Non-pigmented ciliary epithelial cell (primary cell): ENCODE results near the gene SRRD.
"Not testable (repeated sequence)": the region's sequence is repeated elsewhere in the genome, so short reads cannot be mapped to it uniquely, and the experiment has no call there.

Experiments used
- DNase-seq: peaks from one replicate; pipeline ENCODE4 v3.0.0-alpha.2; 2010; ENCODE audit warnings: low read depth

Gene SRRD

DNA sequence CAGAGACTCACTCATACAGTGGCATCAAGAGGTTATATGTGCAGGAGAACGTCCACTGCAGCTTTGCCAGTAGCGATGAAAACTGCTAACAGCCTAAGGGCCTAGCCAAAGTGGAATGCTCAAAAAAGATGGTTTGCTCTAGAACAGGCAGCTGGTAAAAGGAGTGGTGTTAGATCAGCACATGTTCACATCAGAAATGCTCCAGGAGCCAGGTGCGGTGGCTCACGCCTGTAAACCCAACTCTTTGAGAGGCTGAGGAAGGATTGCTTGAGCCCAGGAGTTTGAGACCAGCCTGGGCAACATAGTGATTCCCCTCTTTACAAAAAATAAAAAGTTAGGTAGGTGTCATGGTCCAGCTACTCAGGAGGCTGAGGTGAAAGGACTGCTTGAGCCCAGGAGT is 38.9 kb downstream of the SRRD start:
- no peak for DNase-seq

DNA sequence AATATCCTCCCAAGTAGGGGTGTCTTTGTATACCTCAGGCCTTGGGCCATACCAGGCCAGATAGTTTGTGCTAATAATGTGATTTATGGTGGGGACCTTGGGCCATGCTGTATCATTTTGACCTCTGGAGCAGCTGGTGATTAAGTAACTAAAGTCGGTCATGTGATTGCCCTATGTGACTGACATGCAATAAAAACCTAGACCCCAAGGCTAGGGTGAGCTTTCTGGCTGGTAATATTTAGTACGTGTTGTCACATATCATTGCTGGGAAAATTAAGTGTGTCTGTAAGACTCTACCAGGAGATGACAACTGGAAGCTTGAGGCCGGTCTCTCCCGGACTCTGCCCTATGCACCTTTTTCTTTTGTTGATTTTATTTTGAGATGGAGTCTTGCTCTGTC is 41.2 kb downstream of the SRRD start:
- no peak for DNase-seq

DNA sequence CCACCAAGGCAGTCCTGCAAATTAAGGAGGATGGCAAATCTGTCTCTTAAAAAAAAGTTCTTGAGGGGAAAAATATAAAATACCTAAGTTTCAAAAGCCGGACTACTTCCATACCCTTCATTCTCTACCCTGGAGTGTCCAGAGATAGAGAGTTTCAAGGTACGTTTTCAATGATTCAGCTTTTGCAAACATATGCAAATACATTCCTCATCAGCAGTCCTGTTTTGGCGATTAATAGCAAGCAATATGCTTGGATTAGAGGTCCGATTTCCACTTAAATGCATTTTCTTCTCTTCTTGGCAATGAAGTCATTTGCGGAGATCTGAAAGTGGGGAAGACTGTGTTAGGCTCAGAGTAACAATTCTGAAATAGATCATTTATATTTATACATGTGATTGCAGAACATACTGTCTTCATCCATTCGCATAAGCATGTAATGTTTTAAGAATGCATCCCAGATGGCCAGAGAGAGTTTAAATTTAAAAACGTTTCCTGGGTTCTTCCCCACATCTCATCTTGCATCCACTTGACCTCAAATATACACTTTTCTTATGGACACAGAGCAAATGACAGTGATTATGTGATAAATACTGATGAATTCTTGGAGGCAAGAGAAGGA is 42.4 kb downstream of the SRRD start:
- DNase-seq = no peak

DNA sequence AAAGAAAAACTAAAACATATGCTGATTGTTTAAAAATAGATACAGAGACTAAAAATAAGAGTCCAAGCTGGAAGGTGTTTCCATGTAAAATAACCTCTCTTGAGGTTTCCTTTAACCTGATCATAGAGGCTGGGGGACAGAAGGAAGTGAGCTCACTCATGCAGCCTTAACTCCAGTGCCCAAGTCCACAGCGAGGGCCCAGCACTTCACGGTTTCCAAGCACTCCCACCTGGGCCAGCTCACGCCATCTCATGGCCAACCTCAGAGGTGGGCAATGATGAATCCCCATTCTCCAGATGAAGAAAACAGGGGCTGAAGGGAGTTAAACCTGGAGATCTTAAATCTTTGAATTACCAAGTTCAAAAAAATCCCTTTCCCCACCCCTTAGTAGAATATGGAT is 43.5 kb downstream of the SRRD start:
- no peak for DNase-seq

DNA sequence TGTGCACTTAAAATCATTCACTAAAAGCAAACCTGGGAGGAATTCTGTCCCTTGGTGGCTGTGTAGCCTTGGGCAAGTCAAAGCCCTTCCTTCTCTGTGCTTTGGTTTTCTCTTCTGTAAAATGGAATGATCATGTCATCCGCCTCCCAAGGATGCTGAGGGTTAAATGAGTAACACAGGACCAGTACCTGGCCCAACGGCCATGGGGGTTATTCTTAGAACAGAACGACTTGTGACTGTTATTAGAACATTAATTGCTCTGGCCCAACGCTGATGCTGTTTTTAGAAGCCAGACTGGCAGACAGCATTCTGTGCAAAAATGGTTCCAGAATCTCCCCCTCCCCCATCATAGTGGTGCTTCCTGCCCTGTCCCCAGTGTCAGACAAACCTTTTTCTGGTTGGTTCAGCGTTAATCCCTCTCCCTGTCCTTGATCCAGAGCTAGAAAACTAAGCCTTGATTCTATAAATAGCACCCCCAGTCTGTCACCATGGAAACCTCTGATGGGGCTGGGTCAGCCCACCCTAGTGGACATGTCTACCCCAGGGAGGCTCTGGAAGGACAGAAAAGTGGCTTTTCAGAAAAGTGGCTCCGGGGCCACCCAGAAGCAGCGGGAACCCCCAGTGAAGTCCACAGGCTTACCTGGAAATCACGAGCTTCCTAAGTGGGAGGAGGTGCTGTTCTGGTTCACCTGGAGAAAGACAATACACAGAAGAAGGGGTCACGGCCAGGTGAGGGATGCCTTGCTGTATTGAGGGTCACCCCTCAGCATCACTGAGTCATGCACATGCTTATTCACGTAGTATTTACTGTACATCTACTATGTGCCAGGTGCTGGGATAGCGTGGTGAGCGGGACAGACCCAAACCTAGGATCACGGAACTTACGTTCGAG is 44.1 kb downstream of the SRRD start:
- DNase-seq = no peak

DNA sequence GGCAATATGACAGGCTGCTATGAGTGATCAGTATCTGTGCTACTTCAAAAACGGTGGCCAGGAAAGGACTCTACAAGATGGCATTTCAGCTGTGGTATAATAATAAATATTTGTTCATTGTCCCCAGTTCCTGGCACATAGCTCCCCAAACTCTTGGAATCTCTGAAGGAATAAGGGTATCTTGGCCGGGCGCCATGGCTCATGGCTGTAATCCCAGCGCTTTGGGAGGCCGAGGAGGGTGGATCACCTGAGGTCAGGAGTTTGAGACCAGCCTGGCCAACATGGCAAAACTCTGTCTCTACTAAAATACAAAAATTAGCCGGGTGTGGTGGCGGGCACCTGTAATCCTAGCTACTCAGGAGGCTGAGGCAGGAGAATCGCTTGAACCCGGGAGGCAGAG is 44.8 kb downstream of the SRRD start:
- not testable (repeated sequence) for DNase-seq

DNA sequence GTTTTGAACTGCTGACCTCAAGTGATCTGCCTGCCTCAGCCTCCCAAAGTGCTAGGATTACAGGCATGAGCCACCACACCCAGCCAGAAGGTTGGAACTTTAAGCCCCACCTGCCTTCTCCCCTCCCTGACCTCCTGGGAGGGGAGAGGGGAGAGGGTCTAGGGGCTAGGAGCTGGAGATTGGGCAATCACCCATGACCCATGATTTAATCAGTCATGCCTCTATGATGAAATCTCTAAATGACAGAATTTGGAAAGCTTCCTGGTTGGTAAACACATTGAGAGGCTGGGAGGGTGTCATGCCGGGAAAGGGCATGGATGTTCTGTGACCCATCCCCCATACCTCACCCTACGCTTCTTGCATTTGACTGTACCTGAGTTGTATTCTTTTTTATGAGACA is 45.7 kb downstream of the SRRD start:
- DNase-seq = no peak

DNA sequence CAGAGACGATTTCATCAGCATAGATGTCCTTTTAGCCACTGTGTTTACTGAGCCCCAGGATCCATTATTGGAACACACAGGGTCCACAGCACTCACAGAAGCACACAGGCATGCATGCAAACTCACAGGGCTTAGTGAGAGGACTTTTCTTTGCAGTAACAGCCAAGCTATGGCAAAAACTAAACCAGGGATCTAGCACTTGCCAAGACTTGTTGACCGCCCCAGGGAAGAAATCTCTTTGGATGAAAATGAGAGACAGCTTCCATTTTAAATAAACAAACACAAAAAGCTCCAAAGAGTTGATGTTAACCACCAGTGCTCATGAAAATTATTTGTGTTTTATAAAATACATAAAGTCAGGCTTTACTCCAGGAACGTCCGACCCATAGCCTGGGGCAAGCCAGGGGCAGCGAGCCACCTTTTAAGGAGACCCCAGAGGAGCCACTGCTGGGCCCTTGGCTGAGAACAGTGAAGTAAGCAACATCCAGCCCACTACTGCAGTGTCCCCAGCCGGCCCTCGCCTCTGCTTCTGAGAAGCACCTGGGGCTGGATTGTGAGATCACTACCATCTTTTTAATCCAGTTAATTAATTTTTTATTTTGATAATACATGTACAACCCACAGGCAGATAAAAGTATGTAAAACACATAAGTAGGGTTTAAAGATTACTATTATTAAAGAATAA is 50.6 kb downstream of the SRRD start:
- no peak for DNase-seq

DNA sequence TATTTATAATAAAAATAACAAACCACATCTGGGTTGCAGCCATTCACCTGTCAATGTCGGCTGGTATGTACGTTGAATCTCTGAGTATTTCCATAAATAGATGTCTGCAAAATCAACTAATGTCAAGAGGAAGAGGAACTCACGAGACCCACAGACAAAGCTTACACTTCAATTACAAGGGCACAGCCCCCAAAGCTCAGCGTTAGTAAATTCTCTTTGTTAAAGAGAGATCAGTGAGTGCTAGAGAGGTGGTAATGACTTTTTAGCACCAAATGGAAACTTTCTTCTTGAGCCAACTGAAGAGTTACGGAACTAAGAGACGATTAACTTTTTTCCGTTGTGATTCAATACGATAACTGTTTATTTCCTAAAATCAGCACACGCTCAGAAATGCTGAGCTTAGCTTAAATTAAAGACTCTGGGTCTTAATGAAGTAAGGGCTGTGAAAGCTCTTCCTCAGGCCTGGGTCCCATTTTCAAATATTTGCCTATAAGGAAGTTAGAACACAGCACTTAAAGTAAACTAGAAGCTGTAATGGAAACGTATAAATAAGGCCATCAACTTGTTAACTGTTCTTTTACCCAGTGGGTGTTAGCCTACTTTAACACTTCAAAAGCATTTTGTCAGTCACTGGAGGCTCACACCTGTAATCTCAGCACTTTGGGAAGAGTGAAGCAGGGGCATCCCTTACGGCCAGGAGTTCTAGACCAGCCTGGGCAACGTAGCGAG is 51.4 kb downstream of the SRRD start:
- no peak for DNase-seq

DNA sequence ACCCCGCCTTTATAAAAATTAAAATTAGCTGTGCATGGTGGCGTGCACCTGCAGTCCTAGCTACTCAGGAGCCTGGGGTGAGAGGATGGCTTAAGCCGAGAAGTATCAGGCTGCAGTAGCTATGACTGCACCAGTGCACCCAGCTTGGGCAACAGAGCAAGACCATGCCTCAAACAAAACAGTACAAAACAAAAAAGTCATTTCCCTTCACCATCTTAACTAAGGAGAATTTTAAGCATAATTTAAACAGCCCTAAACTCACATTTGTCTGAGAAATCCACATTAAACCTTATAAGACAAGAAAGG is 51.9 kb downstream of the SRRD start:
- no peak for DNase-seq

DNA sequence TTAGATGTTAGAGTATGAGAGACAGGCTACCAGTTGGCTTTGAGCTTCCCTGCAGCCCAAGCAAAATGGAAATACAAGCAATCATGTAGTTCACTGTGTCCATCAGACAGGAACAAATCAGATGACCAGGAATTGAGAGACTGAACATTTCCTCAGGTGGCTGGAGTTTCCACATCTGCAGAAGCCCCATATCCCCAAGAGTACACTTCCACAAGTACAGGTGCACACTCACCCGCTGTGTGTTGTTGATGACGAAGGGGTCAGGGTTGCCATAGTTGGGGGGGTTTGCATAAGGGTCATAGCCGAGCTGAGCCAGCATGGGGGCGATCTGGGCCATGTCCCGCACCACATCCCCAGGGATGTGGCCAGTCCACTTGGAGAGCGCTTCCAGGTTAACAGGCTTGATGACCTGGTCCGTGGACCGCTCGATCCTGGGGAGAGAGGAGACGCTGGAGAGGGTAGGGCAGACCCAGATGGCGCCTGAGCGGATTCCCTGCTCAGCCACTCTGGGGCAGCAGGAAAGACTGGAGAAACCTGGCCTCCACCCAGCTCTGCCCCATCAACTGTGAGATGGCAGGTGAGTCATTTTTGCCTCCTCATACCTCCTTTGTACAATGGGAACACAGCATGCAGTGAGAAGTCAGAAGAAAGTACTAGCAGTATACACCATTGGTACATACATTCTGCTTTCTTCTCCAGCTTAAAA is 52.5 kb downstream of the SRRD start:
- no peak for DNase-seq

DNA sequence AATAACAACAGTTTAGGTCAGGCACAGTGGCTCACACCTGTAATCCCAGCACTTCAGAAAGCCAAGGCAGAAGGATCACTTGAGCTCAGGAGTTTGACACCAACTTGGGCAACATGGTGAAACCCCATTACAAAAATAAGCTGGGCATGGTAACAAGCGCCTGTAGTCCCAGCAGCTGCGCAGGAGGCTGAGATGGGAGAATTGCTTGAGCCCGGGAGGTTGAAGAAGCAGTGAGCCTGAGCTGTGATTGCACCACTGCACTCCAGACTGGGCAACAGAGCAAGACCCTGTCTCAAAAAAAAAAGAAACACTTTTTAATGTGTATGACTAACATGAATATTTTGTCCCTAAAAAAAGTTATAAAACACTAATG is 53.1 kb downstream of the SRRD start:
- DNase-seq = no peak

DNA sequence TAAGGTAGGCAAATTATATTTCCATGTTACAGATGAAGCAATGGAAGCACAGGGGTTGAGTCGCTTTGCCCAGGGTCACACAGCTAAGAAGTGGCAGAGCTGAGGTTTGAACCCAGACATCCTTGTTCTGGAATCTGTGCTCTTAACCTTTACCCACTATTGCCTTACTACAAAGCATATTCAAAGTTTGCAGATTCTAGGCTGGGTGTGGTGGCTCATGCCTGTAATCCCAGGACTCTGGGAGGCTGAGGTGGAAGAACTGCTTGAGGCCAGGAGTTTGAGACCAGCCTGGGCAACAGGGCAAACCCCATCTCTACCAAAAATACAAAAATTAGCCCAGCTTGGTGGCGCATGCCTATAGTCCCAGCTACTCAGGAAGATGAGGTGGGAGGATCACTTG is 56.4 kb downstream of the SRRD start:
- no peak for DNase-seq

DNA sequence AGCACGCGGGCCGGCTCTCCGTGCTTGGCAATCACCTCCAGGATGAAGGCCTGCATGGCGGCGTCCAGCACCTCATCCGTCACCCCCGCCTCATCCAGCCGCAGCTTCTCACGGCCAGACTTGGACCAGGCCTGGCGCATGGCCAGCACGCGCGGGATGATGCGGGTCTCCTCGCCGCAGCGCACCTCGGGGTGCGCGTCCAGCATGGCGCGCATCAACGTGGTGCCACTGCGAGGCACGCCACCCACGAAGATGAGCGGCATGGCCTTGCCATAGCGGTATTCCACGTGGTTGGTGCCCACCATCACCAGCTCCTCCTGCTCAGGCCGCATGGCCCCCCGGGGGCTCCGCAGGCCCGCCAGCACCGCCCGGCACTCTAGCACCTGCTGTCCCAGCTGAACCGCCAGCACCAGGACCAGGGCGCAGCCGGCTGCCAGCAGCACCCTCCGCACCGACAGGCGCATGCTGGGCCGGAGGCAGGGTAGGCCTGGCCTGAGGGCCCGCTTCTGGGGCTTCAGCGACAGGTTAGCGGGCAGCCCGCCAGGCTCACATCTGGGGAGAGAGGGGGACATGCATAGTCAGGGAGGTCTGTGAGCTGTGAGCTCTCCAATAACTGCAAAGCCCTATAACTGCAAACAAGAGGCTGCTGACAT is 57.6 kb downstream of the SRRD start:
- no peak for DNase-seq

DNA sequence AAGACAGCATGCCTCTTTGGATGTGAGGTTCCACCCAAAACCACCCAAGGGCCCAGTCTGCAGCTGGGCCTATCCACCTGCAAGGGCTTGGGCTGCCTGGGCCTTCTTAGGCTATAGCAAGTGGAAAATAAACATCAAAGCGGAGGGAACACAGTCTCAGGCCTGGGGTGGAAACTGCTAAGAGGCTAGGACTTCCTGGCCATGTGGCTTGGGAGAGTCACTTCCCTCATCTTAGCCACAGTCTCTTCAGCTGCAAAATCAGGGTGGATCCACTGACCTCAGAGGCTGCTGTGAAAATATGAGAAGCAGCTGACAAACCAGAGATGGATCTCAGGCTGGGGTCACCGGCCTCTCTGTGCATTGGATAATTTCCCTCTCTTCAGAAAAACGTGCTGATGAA is 59.2 kb downstream of the SRRD start:
- no peak for DNase-seq
